Endothelial cell of umbilical vein (primary cell): ENCODE results near the gene LSM3. TPM values are rescaled to one million over a fixed set of nuclear protein-coding genes. Genes with fewer than 3 reads are reported as not detected.

Experiments used
- BruUV-seq: library from RNA; stranded (reverse); fragments of 400-500 nt; replicated peaks from 2 replicates; lab custom pipeline; 2021; lab: Mats Ljungman, UMichigan
- CTCF ChIA-PET: fragments of 300-600, 350-600 bp; sonication (Branson Sonifier 250); formaldehyde crosslinking; loops from one replicate; lab custom pipeline; 2021; ENCODE audit warnings: antibody characterized with exemption, inconsistent platforms; lab: Charles Lee
- POLR2A ChIA-PET: fragments of 300-600, 350-600 bp; sonication (Branson Sonifier 250); formaldehyde crosslinking; loops from one replicate; lab custom pipeline; 2021; ENCODE audit warnings: antibody characterized with exemption, inconsistent platforms; lab: Charles Lee
- DNase-seq: peaks from one replicate; pipeline ENCODE4 v3.0.0-alpha.2; 2011; ENCODE audit warnings: low read depth, low spot score
- FAIRE-seq: peaks from 2 replicates; lab custom pipeline; 2011; peaks lifted over from hg19 to GRCh38; lab: Jason Lieb, UNC
- H2AFZ ChIP-seq: 2 replicates; pipeline ENCODE4 v1.6.0; 2012; ENCODE audit warnings: low read depth, low read length, control low read depth, inconsistent platforms
- H3K27ac ChIP-seq: 2 replicates; pipeline ENCODE4 v1.5.1; 2011; ENCODE audit warnings: low read depth, mild to moderate bottlenecking, control low read depth, low read length, moderate library complexity; ENCODE audit not compliant: insufficient read depth
- H3K27me3 ChIP-seq, 2 experiments: 2 replicates each; pipeline versions ENCODE4 v1.6.0 to v1.6.1; 2011; ENCODE audit warnings: low read length in 2 of 2, mixed read lengths in 1 of 2; ENCODE audit not compliant: control insufficient read depth in 2 of 2, insufficient read depth in 2 of 2
- H3K36me3 ChIP-seq, 2 experiments: 2 replicates in 1 of 2; 3 replicates in 1 of 2; pipeline ENCODE4 v1.5.1; 2011; ENCODE audit warnings: low read length in 2 of 2, mild to moderate bottlenecking in 1 of 2, moderate library complexity in 1 of 2; ENCODE audit not compliant: control insufficient read depth in 2 of 2, insufficient read depth in 2 of 2; ENCODE audit errors: extremely low read depth in 1 of 2
- H3K4me1 ChIP-seq: 3 replicates; pipeline ENCODE4 v1.5.1; 2011; ENCODE audit warnings: mild to moderate bottlenecking, low read length; ENCODE audit not compliant: control insufficient read depth, insufficient read depth; ENCODE audit errors: extremely low read depth
- H3K4me2 ChIP-seq: 2 replicates; pipeline ENCODE4 v1.6.1; 2011; ENCODE audit warnings: low read length, control low read depth, mixed read lengths; ENCODE audit not compliant: insufficient read depth
- H3K4me3 ChIP-seq, 3 experiments: fragments of 200-600 bp in 1 of 3; sonication (generic), shearing (Covaris generic) in 1 of 3; replicated peaks in 1 of 3; 2 replicates each; pipeline ENCODE4 v1.5.1; 2011 to 2016; ENCODE audit warnings: control low read depth in 3 of 3, low read length in 3 of 3, mild to moderate bottlenecking in 2 of 3, inconsistent platforms in 1 of 3, low read depth in 1 of 3, moderate library complexity in 1 of 3; ENCODE audit not compliant: insufficient read depth in 1 of 3
- H3K79me2 ChIP-seq: 2 replicates; pipeline ENCODE4 v1.6.0; 2012; ENCODE audit warnings: low read length, inconsistent platforms; ENCODE audit not compliant: control insufficient read depth, insufficient read depth
- H3K9ac ChIP-seq: replicated peaks from 2 replicates; pipeline ENCODE3; 2011; ENCODE audit warnings: low read length, control low read depth; ENCODE audit not compliant: insufficient read depth; ENCODE audit errors: extremely low read depth
- H3K9me1 ChIP-seq: replicated peaks from 3 replicates; pipeline ENCODE4 v1.6.0; 2011; ENCODE audit warnings: mild to moderate bottlenecking, low read length; ENCODE audit not compliant: control insufficient read depth, insufficient read depth; ENCODE audit errors: extremely low read depth
- H3K9me3 ChIP-seq: replicated peaks from 2 replicates; pipeline ENCODE4 v1.5.1; 2012; ENCODE audit warnings: low read length, inconsistent platforms; ENCODE audit not compliant: control insufficient read depth, insufficient read depth
- H4K20me1 ChIP-seq: replicated peaks from 2 replicates; pipeline ENCODE3; 2011; ENCODE audit warnings: mild to moderate bottlenecking, low read length; ENCODE audit not compliant: control insufficient read depth, insufficient read depth; ENCODE audit errors: extremely low read depth
- CTCF ChIP-seq, 2 donors: IDR thresholded peaks; 1 replicate in 1 of 2; 2 replicates in 1 of 2; pipeline ENCODE4 v1.5.1; 2011; ENCODE audit warnings: low read length in 2 of 2, mild to moderate bottlenecking in 2 of 2, moderate library complexity in 2 of 2, control low read depth in 1 of 2, inconsistent platforms in 1 of 2, low read depth in 1 of 2; ENCODE audit not compliant: insufficient read depth in 1 of 2; ENCODE audit errors: extremely low read depth in 1 of 2
- MYC ChIP-seq: IDR thresholded peaks from one replicate; pipeline ENCODE4 v1.6.1; 2011; ENCODE audit warnings: mild to moderate bottlenecking, low read depth, low read length
- dilution Hi-C: fragments of 300-500 bp; cut with MboI; formaldehyde crosslinking; loops from one replicate; pipeline ENCODE4 v1.15.0; 2019; ENCODE audit warnings: low sequenced_read_pairs; ENCODE audit not compliant: extremely low pct_ligation_motif_present
- intact Hi-C: fragments of 100-400 bp; cut with micrococcal nuclease; formaldehyde crosslinking; loops from one replicate; pipeline ENCODE4 v1.10.0; 2022
- polyA plus RNA-seq, 4 experiments: library from polyadenylated mRNA; depleted of rRNA in 3 of 4; stranded (reverse) in 3 of 4; unstranded in 1 of 4; fragments of >200 nt; gene quantifications; 2 replicates each; pipeline versions ENCODE4 v1.2.1 to v1.2.3, GENCODE V29; 2011 to 2012; ENCODE audit warnings: missing spikeins in 1 of 4
- total RNA-seq: library from RNA; stranded (reverse); gene quantifications from 2 replicates; pipeline ENCODE4 v1.2.3, GENCODE V29; 2021

The LSM3 gene
- total and polyA plus RNA-seq, 2 donors (not counting 3 experiments of a cell fraction or from before 2014, with no cell fraction given) = 4.4 to 13.0 TPM

DNA sequence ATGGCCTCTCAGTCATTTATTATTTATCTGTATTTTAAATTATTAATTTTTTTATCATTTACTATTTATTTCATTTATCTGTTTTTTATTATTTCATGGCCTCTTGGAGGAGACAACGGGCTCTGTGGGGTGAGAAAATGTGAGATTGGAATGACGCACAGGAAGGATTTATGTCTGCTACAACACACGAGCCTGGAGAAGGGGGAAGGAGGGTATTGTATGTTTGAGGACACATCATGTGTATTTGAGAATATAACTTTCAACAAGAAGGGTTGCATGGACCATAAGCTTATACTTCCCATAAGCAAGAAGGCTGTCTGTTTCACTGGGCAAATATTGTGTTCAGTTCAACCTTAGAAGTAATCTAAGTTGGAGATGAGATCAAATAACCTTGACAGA lies 31.7 kb downstream of the LSM3 start:
- intact Hi-C loops = no loop called here
- Histone ChIP-seq H3K9ac (no peak overlapping the region), H3K4me1 (no peaks in the 10 kb centered on the region), H3K36me3 (no peaks in the 10 kb centered on the region), H3K9me3 (no peaks in the 10 kb centered on the region), H3K4me3 (no peak overlapping the region), H3K4me2 (no peak overlapping the region), H3K27ac (no peak overlapping the region), H2AFZ (no peak overlapping the region), H3K9me1 (no peaks in the 10 kb centered on the region), H3K27me3 (peaks cover 0 to 2% of the 10 kb centered on the region in 2 experiments), H4K20me1 (no peaks in the 10 kb centered on the region), H3K79me2 (no peaks in the 10 kb centered on the region)
- dilution Hi-C loops = no loop called here
- POLR2A ChIA-PET = no interaction called here
- CTCF ChIA-PET = interaction anchor here (1.2 kb wide), 1 partner anchor 28 kb away, joined by 3 read pairs; no protein-coding TSS in a partner anchor
- BruUV-seq = no TSS peak
- FAIRE-seq = no peak
- DNase-seq = no peak
- no peak for TF ChIP-seq MYC

- H3K4me2 ChIP-seq = no peak overlapping the region
- H3K9ac ChIP-seq = no peak overlapping the region
- H3K79me2 ChIP-seq = no peaks in the 10 kb centered on the region
- no peaks in the 10 kb centered on the region for H4K20me1 ChIP-seq
- H3K9me1 ChIP-seq = no peaks in the 10 kb centered on the region
- no peak overlapping the region for H2AFZ ChIP-seq
- FAIRE-seq (no peak), DNase-seq (no peak)
- dilution Hi-C loops (no loop called here), intact Hi-C loops (no loop called here)
- H3K4me1 ChIP-seq = no peaks in the 10 kb centered on the region
- peaks cover 0 to 2% of the 10 kb centered on the region in 2 experiments for H3K27me3 ChIP-seq
- H3K9me3 ChIP-seq = no peaks in the 10 kb centered on the region
- no peak overlapping the region for H3K27ac ChIP-seq
- no peak overlapping the region for H3K4me3 ChIP-seq
- no peak for TF ChIP-seq CTCF (IDR thresholded peaks at IDR 0.05; ENCODE audit: extremely low read depth in 1 of 2, insufficient read depth in 1 of 2, low read depth in 1 of 2, low read length in 2 of 2)
- no TSS peak for BruUV-seq
- H3K36me3 ChIP-seq = no peaks in the 10 kb centered on the region
- ChIA-PET POLR2A (no interaction called here), CTCF (interaction anchor here (1.2 to 2.8 kb wide), 2 partner anchors 7 to 27 kb away, joined by 3 to 52 read pairs; no protein-coding TSS in a partner anchor)
Observed at GRCh38 chr3:14210843-14211594, 32.4 kb downstream of the LSM3 start.
